ENCODE measurements around the gene SKA2. TPM values are rescaled to one million over a fixed set of nuclear protein-coding genes. Genes with fewer than 3 reads are reported as not detected.

Gene SKA2
- total and polyA plus RNA-seq, 10 of the 15 experiments (the other 5 are each of a cell fraction or from before 2014, with no cell fraction given), result 40.3 to 137 (median 112) TPM

DNA sequence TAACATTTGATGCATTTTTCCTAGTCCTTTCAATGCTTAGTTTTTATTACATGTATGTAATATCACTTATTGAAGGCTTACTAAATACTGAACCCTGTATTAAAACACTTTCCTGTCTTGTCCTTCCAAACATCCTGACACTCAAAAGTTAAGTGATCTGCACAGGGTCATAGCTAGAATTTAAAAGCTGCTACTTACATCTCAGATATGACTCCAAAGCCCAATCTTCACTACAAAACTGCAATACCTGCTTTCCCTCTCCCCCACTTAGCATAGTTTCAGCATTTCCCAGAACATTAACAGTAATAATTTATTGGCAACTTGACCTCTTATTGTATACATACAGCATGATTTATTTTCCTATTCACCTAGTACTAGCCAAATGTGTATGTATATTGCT, 44.0 kb downstream of the SKA2 start:
- Histone ChIP-seq H3K27me3 (replicated peaks in 1 of 2; ENCODE audit: control insufficient read depth in 2 of 2, insufficient read depth in 2 of 2, low read length in 1 of 2) (no peaks in the 10 kb centered on the region), H3K4me3 (no peak overlapping the region), H3K36me3 (ENCODE audit: control insufficient read depth in 2 of 2, insufficient read depth in 2 of 2, low read length in 1 of 2) (peaks cover 0 to 10% of the 10 kb centered on the region in 2 experiments; a peak in 2 of 4 replicates), H3K27ac (ENCODE audit: control insufficient read depth, insufficient read depth) (no peak overlapping the region), H3K79me2 (ENCODE audit: control insufficient read depth, insufficient read depth, low read length) (peaks cover 16% of the 10 kb centered on the region), H3K4me1 (ENCODE audit: control insufficient read depth, insufficient read depth, low read length) (no peaks in the 10 kb centered on the region), H3K9me3 (replicated peaks; ENCODE audit: control insufficient read depth, insufficient read depth, low read length) (no peaks in the 10 kb centered on the region), H4K20me1 (ENCODE audit: control insufficient read depth, insufficient read depth) (no peaks in the 10 kb centered on the region), H3K9ac (ENCODE audit: control insufficient read depth, insufficient read depth, low read length) (no peak overlapping the region), H2AFZ (ENCODE audit: control insufficient read depth, low read depth, low read length) (no peak overlapping the region), H3K4me2 (ENCODE audit: control insufficient read depth, insufficient read depth) (no peak overlapping the region)
- no peak for FAIRE-seq
- in situ Hi-C loops (cut with MboI) (no loop called here), intact Hi-C loops (cut with micrococcal nuclease; ENCODE audit: unreplicated experiment) (no loop called here)
- no TSS peak for BruUV-seq (replicated peaks)
- DNase-seq (ENCODE audit: low read depth, low spot score), result no peak
- SMC1A ChIA-PET (ENCODE audit: uncharacterized antibody, unreplicated experiment), result interaction anchor here (0.9 to 2.0 kb wide), 4 partner anchors 24 to 44 kb away, joined by 3 to 6 read pairs (median 4); partner anchors contain the start of genes PRR11 and SKA2
- POLR2A ChIA-PET, result interaction anchor here (0.6 to 1.0 kb wide), 2 partner anchors 148 to 200 kb away, joined by 3 to 4 read pairs; no protein-coding TSS in a partner anchor
- RAD21 ChIA-PET (ENCODE audit: unreplicated experiment), result interaction anchor here (0.6 to 0.7 kb wide), 2 partner anchors 307 to 403 kb away, joined by 3 to 6 read pairs; no protein-coding TSS in a partner anchor
- ATAC-seq, result no peak
- CTCF ChIA-PET, result interaction anchor here (1.4 kb wide), 1 partner anchor 16 kb away, joined by 4 read pairs; no protein-coding TSS in a partner anchor
- TF ChIP-seq SPI1 (IDR thresholded peaks at IDR 0.05; ENCODE audit: borderline replicate concordance, insufficient read depth, low read depth, low read length), result no peak
- no peak for TF ChIP-seq NFYA (IDR thresholded peaks at IDR 0.05; ENCODE audit: borderline replicate concordance, low read depth, low read length)
- no peak for TF ChIP-seq MAX (IDR thresholded peaks at IDR 0.05; ENCODE audit: low read depth, low read length)
- TF ChIP-seq JUND (IDR thresholded peaks at IDR 0.05; ENCODE audit: low read depth, low read length), result no peak
- TF ChIP-seq NFYB (IDR thresholded peaks at IDR 0.05; ENCODE audit: insufficient read depth, low read depth, low read length), result no peak
- TF ChIP-seq ZBTB40 (IDR thresholded peaks at IDR 0.05; ENCODE audit: borderline replicate concordance), result no peak
- no peak for TF ChIP-seq SP1 (IDR thresholded peaks at IDR 0.05; ENCODE audit: low read depth, low read length)
